GM12872 (cell line): ENCODE data around the gene LRRC28.

Experiments
- TF ChIP-seq, protein P1 (sequence below): IDR thresholded peaks from 3 replicates; pipeline ENCODE4 v1.5.1; 2011; ENCODE audit warnings: low read depth, mild to moderate bottlenecking, low read length, moderate library complexity; ENCODE audit not compliant: insufficient read depth

The LRRC28 gene

DNA sequence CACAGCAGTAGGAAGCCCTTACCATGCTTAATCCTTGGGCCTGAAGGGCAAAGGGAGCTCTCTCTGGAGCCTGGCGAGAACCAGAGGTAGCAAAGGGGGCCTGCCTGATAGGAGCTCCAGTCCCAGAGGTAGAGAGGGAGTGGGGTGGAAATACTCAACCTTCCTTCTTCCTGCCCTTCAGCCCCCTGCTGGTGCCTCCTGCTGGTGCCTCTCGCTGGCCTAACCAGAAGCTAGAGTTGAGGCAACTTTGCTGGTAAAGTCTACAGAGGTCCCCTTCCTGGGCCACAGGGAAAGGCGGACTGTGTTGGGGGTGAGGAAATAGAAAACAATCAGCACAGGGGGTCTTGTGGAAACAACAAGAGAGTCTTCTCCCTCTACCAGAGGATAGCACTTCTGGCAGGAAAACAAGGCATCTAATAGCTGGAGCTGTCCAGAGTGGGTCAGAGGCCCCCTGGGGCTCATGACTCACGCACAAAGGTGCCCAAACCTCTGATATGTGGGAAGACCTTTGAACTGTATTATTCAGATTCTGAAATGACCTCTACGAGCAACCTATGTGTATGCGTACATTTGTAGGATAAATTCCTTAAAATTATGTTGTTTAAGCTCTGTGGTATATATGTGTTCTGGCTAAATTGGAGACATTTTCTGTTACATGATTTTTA is 133.9 kb downstream of the LRRC28 start:
- TF ChIP-seq, protein P1, sequence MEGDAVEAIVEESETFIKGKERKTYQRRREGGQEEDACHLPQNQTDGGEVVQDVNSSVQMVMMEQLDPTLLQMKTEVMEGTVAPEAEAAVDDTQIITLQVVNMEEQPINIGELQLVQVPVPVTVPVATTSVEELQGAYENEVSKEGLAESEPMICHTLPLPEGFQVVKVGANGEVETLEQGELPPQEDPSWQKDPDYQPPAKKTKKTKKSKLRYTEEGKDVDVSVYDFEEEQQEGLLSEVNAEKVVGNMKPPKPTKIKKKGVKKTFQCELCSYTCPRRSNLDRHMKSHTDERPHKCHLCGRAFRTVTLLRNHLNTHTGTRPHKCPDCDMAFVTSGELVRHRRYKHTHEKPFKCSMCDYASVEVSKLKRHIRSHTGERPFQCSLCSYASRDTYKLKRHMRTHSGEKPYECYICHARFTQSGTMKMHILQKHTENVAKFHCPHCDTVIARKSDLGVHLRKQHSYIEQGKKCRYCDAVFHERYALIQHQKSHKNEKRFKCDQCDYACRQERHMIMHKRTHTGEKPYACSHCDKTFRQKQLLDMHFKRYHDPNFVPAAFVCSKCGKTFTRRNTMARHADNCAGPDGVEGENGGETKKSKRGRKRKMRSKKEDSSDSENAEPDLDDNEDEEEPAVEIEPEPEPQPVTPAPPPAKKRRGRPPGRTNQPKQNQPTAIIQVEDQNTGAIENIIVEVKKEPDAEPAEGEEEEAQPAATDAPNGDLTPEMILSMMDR = no peak

DNA sequence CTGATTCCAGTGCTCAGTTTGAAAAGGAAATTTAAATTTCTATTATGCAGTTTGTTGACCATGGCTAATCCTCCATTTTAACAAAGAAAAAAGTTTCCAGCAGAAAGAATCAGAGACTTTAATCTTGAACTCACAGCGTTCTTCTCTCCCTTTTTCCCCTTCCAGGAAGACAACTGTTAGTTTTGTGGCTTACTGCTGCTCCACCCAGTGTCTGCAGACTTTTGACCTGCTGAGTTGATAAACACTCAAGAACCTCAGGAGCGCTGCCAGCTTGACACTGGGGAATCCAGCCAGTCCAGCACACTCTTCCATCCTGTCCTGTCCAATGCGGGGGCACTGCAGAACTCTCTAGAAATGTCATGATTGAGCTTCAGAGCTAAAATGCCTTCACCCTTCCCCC is 134.6 kb downstream of the LRRC28 start:
- TF ChIP-seq, protein P1 = no peak

DNA sequence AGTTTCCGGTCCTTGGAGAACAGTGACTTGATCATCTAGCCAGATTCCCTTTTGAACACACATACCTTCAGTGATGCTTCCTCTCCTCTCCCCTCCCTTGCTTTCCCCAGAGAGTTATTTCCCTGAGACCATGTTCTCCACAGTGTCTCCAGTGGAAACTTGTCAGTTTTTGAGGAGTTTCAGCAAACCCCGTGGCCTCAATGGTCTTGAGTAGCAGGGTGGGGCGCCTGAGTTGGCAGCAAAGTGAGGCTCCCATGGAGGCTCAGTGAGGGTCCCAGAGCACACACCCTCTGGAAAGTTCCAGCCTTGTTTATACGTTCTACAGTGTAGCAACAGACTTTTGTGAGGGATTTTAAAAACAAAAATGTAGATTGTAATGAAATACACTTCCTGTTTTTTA is 135.1 kb downstream of the LRRC28 start:
- TF ChIP-seq, protein P1 = no peak

DNA sequence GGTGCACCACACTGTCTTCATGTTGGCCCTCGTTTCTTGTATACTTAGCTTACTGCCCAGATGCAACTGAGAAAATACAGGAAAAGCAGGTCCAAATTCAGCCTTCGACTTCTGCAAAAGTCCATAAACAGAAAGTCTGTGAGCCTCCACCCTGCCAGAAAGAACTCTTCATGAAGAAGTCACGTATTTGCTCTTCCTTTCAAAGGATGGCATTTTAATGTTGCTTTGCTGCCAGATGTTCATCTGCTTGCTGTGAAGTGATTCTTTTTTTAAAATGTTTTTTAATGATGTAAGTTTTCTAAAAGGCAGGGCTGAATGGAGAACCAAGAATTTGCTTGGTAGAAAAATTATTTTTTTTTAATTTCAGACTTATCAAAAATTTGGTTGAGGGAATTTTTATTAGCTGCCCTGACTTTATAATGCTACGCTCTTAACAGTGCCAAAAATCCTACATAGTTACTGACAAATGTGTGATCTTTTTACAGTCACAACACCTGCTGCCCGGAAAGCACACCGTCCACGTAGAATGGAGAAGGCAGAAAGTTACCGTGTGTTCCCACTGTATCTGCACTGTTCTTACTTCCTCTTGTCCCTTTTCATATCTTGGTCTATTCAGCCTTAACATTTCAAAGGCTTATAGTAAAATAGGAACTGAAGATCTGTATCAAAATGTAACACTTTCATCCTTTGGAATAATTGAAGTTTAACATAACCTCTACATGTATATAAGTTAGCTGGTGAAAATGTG is 136.3 kb downstream of the LRRC28 start:
- TF ChIP-seq, protein P1 = no peak

DNA sequence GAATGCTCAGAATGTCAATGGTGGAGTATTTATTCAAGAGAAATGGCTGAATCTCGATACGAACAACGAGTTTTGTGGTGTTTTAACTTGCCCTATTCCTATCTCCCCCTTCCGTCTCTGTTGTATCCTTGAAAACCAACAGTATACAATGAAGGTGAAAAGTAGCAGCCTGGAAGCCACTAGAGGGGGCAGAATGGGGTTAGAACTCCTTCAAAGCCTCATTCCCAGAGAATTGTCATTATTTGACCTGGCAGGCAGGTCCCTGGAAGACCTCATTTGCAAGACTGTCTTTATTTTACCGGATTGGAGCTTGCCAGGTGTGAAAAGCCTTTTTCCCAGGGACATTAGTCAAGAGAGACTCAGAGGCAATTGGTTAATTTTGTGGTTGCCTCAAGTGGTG is 139.4 kb downstream of the LRRC28 start:
- TF ChIP-seq, protein P1 = no peak

DNA sequence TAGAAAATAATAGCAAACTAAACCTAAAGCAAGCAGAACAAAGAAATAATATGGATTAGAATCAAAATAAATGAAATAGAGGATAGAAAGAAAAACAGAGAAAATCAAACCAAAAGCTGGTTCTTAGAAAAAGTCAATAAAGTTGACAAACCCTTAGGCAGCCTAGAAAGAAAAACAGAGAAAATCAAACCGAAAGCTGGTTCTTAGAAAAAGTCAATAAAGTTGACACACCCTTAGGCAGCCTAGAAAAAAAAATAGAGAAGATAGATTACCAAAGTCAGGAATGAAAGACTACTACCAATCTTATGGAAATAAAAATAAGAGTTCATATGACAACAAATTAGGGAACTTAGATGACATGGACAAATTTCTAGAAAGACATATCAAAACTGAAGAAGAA is 142.4 kb downstream of the LRRC28 start:
- TF ChIP-seq, protein P1 = no peak

DNA sequence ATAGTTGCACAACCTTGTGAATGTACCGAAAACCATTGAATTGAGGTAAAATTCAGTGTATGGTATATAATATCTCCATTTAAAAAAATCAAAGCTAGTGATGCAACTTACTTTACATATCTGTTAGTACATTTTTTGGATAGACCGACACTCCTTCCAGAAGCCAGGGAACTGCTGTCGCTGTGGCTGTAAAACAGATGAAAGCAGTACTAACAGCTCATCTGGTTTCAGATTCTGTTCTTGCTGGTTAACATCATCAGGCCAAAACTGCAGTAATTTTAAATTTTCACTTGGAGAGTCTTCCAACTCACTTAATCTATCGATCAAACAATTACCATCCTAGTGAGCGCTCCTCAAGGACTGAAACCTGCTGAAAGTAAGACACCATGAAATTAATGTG is 145.1 kb downstream of the LRRC28 start:
- TF ChIP-seq, protein P1 = no peak
